Activated CD4-positive, CD25-positive, alpha-beta regulatory T cell treated with anti-CD3 and anti-CD28 coated beads, Interleukin-2, amount 50 U/mL, for 24 hours (primary cell): ENCODE measurements around the gene CNRIP1.

Experiments used
- ATAC-seq, 2 donors: fragments of 150-1000 bp; cut with Tn5 transposase; one replicate each; pipeline ENCODE4 v1.10.0; 2021; ENCODE audit warnings: mild to moderate bottlenecking in 1 of 2, moderate library complexity in 1 of 2

The CNRIP1 gene

DNA sequence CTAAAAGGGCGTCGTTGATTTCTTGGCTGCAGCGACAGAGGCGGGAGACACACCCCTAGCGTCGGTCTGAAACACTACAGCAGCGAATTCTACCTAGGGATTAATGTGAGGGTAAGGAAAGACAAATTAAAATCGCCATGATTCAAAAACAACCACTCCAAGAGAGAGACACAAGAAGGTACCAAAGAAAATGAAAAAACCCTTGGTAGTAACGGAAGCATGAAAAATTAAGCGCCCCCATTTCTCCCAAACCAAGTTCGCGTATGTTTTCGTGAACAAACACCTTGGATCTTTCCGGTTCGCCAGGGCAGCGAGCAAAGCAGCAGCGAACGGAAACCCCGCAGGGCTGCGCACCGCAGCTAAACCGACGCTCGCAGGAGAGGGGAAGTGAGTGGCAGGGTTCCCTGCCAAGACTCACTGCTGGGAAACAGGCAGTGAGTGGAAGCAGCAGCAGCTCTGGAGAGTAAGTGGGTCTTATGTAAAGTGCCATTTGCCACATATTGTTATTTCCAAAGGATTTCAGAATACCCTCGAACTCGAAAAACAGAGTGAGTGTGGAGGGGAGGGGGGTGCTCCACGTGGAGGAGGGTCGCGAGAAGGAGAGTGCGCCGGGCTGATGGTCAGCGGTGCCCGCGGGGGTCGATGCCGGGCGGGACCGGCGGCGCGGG, 68.4 kb downstream of the CNRIP1 start:
- peak; percentile 52 to 60 for ATAC-seq

DNA sequence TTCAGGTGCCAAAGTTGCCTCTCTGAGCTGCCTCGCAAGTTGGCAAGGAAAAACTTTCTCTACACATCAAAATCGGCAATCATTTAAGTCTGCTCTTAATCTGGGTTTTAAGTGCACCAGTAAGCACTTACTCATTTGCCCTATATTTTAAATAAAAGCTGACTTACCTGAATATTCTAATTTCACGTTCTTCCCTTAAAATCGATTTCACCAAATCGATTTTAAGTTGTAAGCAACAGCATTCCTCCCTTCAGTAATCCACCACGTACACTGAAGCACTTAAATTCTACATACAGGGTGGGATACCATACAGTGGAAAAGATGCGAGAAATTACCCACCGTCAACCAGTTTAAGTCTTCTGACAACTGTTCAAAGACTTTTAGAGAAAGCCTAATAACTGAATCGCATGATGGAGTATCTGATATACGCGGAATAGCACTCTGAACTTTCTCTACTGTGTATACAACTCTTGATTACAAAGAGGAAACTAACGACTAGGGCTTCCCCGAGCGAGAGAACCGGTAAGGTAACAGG, 69.0 kb downstream of the CNRIP1 start:
- no peak for ATAC-seq

DNA sequence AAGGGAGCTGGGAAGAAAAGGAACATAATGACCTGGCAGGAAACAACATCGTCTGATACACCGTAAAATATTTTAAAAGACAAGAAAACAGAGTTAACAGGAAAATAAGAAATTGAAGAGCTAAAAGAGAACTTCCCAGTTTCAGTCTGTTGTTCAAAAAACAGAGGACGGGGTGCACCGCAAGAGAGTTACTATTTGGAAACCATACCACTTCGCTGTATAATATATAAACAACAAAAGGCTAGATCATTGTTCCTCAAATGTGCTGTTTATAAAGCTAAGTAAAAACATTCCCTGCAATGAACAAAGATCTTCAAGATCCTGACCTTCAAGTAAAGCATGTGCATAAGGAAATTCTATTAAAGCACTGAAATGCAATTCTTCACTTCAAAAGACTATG, 69.6 kb downstream of the CNRIP1 start:
- ATAC-seq, result no peak

DNA sequence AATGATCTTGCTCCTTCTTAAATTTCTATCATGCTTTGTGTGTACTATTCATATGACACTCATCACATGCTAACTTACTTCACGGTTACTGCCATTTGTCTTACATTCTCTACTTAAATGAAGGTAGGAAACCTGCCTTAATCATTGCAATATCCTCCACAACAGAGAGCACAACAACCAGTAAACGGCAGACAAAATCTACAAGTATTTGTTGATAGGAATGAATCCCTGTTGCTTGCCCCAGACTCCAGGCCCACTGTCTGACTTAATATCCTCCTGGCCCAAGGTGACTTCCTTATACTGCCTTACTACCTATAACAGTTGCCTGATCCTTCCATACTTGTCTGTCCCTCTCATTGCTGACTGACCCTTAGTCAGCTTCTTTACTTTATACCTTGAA, 70.9 kb downstream of the CNRIP1 start:
- no peak for ATAC-seq

DNA sequence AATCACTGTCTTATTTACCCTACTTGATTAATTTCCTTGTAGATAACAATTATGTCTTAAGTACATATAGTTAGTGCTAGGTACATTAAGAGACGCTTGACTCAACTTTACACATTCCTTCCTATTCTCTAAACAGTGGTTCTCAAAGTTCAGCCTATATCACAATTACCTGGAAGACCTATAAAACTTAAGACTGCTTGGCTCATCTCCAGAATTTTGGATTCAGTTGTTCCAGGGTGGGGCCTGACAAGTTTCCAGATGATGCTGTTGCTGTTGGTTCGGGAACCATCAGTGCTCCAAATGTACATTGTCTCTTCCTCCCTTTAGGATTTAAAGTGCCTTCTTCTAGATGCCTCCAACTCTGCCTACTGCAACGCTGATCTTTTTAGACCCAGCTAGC, 71.4 kb downstream of the CNRIP1 start:
- no peak for ATAC-seq

DNA sequence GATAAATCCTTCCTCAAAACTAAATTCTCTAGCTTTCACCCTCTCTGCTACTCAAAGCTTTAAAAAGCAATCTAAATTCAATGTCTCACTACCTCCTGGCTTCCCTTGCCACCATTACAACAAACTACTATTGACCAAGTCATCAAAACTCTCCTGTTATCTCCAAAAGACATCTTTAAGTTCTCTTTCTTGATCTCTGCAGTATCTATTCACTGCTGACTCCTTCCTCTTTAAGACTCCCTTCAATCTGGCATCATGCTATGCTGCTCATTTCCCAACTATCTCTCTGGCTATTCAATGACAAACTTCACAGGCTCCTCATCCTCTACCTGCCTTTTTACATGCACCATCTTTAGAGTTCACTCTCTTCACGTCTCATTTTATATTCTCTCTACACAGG, 73.4 kb downstream of the CNRIP1 start:
- no peak for ATAC-seq

DNA sequence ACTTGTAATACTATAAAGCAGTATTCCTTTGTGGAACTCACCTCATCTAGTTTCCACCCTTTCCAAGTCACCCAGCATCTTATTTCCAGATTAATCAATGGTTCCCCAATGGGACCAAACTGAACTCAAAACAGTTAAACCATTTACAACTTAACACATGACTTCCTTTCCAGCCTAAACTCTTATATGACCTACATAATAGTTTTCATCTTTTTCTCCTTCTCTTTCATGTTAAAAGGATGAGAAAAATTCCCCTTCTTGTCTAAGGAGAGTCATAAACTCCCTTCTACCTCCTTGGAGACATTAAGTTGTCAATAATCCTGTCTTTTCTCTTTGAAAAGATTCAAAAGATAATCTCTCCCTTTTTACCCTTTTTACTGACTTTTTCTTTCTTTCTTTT, 74.1 kb downstream of the CNRIP1 start:
- ATAC-seq, result no peak

DNA sequence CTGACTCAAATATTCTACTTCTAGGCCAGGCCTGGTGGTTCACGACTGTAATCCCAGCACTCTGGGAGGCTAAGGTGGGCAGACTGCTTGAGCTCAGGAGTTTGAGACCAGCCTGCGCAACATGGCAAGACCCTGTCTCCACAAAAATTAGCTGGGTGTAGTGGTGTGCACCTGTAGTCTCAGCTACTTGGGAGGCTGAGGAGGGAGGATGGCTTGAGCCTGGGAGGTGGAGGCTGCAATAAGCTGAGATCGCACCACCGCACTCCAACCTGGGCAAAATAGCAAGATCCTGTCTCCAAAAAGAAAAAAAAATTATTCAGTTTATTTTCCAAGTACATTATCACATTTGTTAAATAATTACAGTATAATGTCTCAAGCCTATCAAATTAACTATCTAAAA, 74.7 kb downstream of the CNRIP1 start:
- no peak for ATAC-seq

DNA sequence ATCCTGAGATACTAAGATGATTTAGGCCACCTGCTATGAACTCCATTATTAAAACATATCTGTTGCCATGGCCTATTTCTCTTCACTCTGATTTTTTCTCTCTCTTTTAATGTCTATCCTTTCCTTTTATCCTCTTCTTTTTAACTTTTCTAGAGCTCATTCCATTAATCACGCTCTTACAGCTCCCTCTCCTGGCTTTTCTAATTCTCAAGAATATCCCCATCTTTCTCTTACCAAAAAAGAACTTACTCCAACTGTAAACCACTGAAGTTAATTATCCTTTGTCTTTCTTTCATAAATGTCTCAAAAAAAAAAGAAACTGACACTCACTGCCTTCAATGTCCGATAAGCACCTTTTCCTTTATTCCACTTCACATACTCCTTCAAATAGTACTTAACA, 75.3 kb downstream of the CNRIP1 start:
- no peak for ATAC-seq
